Upper lobe of left lung (tissue), 6 donors: ENCODE measurements around the gene HOXA2. TPM values are rescaled to one million over a fixed set of nuclear protein-coding genes. Genes with fewer than 3 reads are reported as not detected.

ENCODE experiments used
- ATAC-seq, 2 donors: fragments of 200-7000 bp; cut with Tn5 transposase; one replicate each; pipeline ENCODE4 v1.9.1; 2022; ENCODE audit warnings: mild to moderate bottlenecking in 2 of 2, moderate library complexity in 2 of 2; ENCODE audit not compliant: low FRiP score in 2 of 2
- DNase-seq, 2 donors: peaks; one replicate each; pipeline ENCODE4 v3.0.0-alpha.2; 2019 to 2020
- H3K27ac ChIP-seq, 4 donors: fragments of 200-600 bp; sonication (generic); one replicate each; pipeline ENCODE4 v1.5.1; 2016 to 2019
- H3K27me3 ChIP-seq, 4 donors: fragments of 200-600 bp; sonication (generic); one replicate each; pipeline ENCODE4 v1.5.1; 2017 to 2019
- H3K36me3 ChIP-seq, 4 donors: fragments of 200-600 bp; sonication (generic); one replicate each; pipeline ENCODE4 v1.5.1; 2016 to 2019
- H3K4me1 ChIP-seq, 4 donors: fragments of 200-600 bp; sonication (generic); one replicate each; pipeline ENCODE4 v1.5.1; 2018 to 2019
- H3K4me3 ChIP-seq, 4 donors: fragments of 200-600 bp; sonication (generic); one replicate each; pipeline ENCODE4 v1.5.1; 2017 to 2019; ENCODE audit warnings: mild to moderate bottlenecking in 2 of 4, moderate library complexity in 1 of 4
- H3K9me3 ChIP-seq, 4 donors: fragments of 200-600 bp; sonication (generic); one replicate each; pipeline ENCODE4 v1.5.1; 2018 to 2019
- CTCF ChIP-seq, 6 experiments: fragments of 450-650 bp in 4 of 6; fragments of 200-600 bp in 2 of 6; sonication (generic) in 2 of 6; IDR thresholded peaks; one replicate each; pipeline ENCODE4 v1.5.1; 2016 to 2019; ENCODE audit warnings: antibody characterized with exemption in 6 of 6
- EP300 ChIP-seq, 4 donors: sonication (generic); formaldehyde crosslinking; IDR thresholded peaks; one replicate each; pipeline ENCODE4 v1.5.1; 2017; ENCODE audit warnings: antibody characterized with exemption in 4 of 4, control low read depth in 2 of 4
- POLR2A ChIP-seq, 4 donors: fragments of 450-650 bp; IDR thresholded peaks; one replicate each; pipeline ENCODE4 v1.5.1; 2016 to 2017; ENCODE audit warnings: antibody characterized with exemption in 4 of 4, mild to moderate bottlenecking in 2 of 4
- POLR2AphosphoS5 ChIP-seq, 2 donors: sonication (generic); formaldehyde crosslinking; IDR thresholded peaks; one replicate each; pipeline ENCODE4 v1.5.1; 2017; ENCODE audit warnings: antibody characterized with exemption in 2 of 2
- WGBS, 2 donors: methylation state at CpG; one replicate each; pipeline ENCODE4 v1.1.5; 2017 to 2018; 5-methylcytosine and 5-hydroxymethylcytosine counted together
- total RNA-seq, 6 donors: library from RNA; depleted of rRNA in 4 of 6; stranded (reverse); fragments of >200 nt in 4 of 6; gene quantifications; one replicate each; pipeline versions ENCODE4 v1.1.0 to v1.2.1, GENCODE V29; 2016 to 2021
- donor health status: DM: no; HTN: no; CAD: no; lungs with moderate emphysema.
- donor health status: DM: no; HTN: yes; CAD: no; lungs with severe emphysema.

The HOXA2 gene
- total RNA-seq, 6 donors from 2014 or later = 0.30 to 3.0 (median 0.86) TPM; not detected in 1

- DNase-seq (no peak), ATAC-seq (no peak)
- 56 to 71% methylated on average over 11 of the region's 11 CpGs for WGBS, 2 donors
- H3K9me3 ChIP-seq = no peaks in the 10 kb centered on the region
- peaks cover 0 to 35% (median 14%) of the 10 kb centered on the region in 4 donors for H3K27me3 ChIP-seq
- TF ChIP-seq EP300 (IDR thresholded peaks at IDR 0.05) (no peak), POLR2AphosphoS5 (IDR thresholded peaks at IDR 0.05) (no peak)
- H3K4me1 ChIP-seq = peaks cover 16 to 43% (median 22%) of the 10 kb centered on the region in 4 donors
- H3K36me3 ChIP-seq = no peaks in the 10 kb centered on the region
- peak overlapping the region in 3 of 4 donors; percentile 49 to 74 (median 62) for H3K4me3 ChIP-seq
- peak overlapping the region; percentile 84 to 95 (median 88) for H3K27ac ChIP-seq
Observed at GRCh38 chr7:27145914-27146412, 43.5 kb upstream of the HOXA2 start.

- Histone ChIP-seq H3K27me3 (peaks cover 0 to 34% (median 13%) of the 10 kb centered on the region in 4 donors), H3K4me3 (peak overlapping the region in 3 of 4 donors; percentile 49 to 74 (median 62)), H3K9me3 (no peaks in the 10 kb centered on the region), H3K4me1 (peaks cover 11 to 37% (median 16%) of the 10 kb centered on the region in 4 donors), H3K27ac (peak overlapping the region; percentile 84 to 95 (median 88)), H3K36me3 (no peaks in the 10 kb centered on the region)
- TF ChIP-seq EP300 (IDR thresholded peaks at IDR 0.05) (no peak), POLR2AphosphoS5 (IDR thresholded peaks at IDR 0.05) (no peak), POLR2A (IDR thresholded peaks at IDR 0.05) (no peak), CTCF (IDR thresholded peaks at IDR 0.05) (no peak)
- WGBS, 2 donors = 40 to 53% methylated on average over 37 to 47 of the region's 47 CpGs
- ATAC-seq (no peak), DNase-seq (peak in 1 of 2 donors; percentile 85)
Observed at GRCh38 chr7:27145165-27145913, 42.9 kb upstream of the HOXA2 start.

GRCh38 chr7:27144781-27145164 is 42.3 kb upstream of the HOXA2 start:
- Histone ChIP-seq H3K4me1 (peaks cover 10 to 32% (median 13%) of the 10 kb centered on the region in 4 donors), H3K27ac (peak overlapping the region; percentile 84 to 95 (median 88)), H3K36me3 (no peaks in the 10 kb centered on the region), H3K27me3 (peaks cover 0 to 29% (median 13%) of the 10 kb centered on the region in 4 donors), H3K4me3 (peak overlapping the region in 3 of 4 donors; percentile 49 to 74 (median 62)), H3K9me3 (no peaks in the 10 kb centered on the region)
- 12 to 38% methylated on average over 9 to 31 of the region's 31 CpGs for WGBS, 2 donors
- no peak for ATAC-seq
- TF ChIP-seq POLR2A (IDR thresholded peaks at IDR 0.05) (no peak), EP300 (IDR thresholded peaks at IDR 0.05) (no peak), POLR2AphosphoS5 (IDR thresholded peaks at IDR 0.05) (no peak), CTCF (IDR thresholded peaks at IDR 0.05) (no peak)
- peak in 1 of 2 donors; percentile 85 for DNase-seq

- H3K9me3 ChIP-seq = no peaks in the 10 kb centered on the region
- peak overlapping the region in 3 of 4 donors; percentile 49 to 74 (median 62) for H3K4me3 ChIP-seq
- peaks cover 10 to 32% (median 13%) of the 10 kb centered on the region in 4 donors for H3K4me1 ChIP-seq
- 29 to 41% methylated on average over 40 of the region's 40 CpGs for WGBS, 2 donors
- no peaks in the 10 kb centered on the region for H3K36me3 ChIP-seq
- H3K27ac ChIP-seq = peak overlapping the region; percentile 84 to 95 (median 88)
- no peak for DNase-seq
- no peak for ATAC-seq
- peak in 1 of 6 experiments; percentile 70 for TF ChIP-seq CTCF (IDR thresholded peaks at IDR 0.05)
- TF ChIP-seq POLR2A (IDR thresholded peaks at IDR 0.05) = no peak
- TF ChIP-seq POLR2AphosphoS5 (IDR thresholded peaks at IDR 0.05) = no peak
- peaks cover 0 to 28% (median 12%) of the 10 kb centered on the region in 4 donors for H3K27me3 ChIP-seq
Observed at GRCh38 chr7:27143950-27144780, 41.7 kb upstream of the HOXA2 start.
